ENCODE data around the gene SLC66A2.

The SLC66A2 gene

DNA sequence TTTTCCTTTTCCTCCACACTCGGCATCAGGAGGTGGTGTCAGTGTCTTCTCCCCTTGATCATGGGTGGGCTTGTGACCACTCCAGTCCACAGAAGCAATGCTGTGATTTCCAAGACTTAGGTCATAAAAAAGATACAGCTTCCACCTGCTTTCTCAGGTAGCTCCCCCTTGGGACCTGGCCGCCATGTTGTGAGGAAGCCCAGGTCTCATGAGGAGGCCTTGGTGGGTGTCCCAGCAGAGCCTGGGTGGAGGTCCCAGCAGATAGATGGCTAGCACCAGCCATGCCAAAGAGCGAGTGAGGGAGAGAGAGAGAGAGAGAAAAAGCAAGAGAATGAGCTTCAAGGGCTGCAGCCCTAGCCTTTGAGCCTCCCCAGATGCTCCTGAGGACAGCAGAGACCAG lies 16.0 kb downstream of the SLC66A2 start:
- no peak for DNase-seq

DNA sequence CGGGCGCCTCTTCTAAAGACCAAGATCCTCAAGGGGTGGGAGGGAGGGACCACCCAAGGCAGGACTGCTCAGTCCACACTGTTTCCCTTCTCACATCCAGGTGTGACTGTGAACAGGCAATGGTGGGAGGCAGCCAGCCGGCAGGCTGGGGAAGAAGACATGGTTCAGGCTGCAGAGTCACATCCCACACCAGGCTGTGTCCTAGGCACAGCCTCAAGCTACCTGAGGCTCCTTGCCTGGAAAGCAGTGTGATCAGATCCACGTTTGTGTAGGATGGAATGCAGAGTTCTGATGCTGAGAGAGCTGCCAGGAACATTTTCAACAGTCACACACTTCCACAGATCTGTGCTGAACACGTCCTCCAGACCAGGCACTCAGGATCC lies 16.4 kb downstream of the SLC66A2 start:
- DNase-seq: no peak

DNA sequence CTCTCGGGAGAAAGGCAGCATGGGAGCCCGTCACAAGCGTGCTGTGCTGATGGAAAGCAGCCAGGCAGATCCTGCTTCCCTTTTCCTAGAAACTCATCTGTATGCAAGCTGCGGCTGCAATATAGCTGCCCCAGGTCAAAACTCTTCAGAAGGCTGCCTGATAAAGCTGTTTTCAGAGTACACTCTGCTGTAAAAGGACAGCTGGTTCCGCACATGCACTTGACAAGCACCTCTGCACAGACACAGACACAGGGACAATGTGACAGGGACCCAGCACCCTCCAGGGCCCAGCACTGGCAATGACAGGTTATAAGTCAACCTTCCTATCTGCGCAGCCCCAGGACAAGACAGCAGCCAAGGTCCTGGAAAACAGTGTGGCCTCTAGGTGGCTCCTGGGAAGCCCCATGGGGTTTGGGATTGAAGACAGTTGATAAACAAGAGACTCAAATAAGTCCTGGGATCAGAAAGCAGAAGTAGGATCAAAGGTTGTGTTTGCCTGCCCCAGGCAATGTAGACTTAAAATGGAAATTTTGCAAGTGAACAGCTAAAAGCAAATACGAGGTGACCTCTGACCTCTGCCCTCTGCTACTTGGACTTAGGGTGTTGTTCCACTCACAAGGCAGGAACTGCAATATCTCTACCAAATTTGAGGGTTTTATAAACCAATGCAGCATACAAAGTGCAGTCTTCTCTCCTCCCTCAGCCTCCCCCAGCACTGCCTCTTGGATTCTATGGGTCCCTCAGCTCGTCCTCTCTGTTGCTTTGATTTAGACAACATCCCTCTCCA lies 16.9 kb downstream of the SLC66A2 start:
- DNase-seq: no peak

DNA sequence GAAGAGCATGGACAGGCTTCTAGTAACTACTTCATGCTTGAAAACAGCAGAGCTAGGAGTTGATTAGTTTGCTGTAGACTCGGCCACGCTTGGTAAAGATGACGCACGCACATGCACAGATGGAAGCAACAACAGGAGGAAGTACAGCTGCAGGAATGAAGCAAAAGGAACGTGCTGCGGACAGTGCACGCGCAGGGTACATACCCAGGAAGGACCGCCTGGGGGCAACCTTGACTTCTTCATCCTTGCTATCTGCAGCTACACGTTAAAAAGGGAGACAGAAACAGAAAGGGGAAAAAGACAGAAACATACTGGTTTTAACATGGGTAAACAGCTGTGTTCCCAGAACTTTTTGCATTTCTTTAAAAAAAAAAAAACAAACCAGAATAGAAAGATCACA lies 17.7 kb downstream of the SLC66A2 start:
- no peak for DNase-seq

DNA sequence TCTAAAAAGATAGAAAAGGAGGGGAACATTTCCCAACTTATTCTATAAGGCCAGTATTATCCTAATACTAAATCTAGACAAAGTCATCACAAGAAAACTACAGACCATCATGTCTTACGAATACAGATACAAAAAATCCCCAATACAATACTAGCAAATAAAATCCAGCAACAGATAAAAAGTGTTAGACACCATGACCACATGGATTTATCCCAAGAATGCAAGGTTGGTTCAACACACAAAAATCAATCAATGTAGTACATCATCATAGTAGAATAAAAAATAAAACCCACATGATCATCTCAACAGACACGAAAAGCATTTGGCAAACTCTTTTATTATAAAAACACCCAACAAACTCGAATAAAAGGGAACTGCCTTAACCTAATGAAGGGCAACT lies 18.5 kb downstream of the SLC66A2 start:
- no peak for DNase-seq

- DNase-seq: no peak
These were observed 20.0 kb downstream of the SLC66A2 start for GRCh38 chr18:79931475-79931874.

DNA sequence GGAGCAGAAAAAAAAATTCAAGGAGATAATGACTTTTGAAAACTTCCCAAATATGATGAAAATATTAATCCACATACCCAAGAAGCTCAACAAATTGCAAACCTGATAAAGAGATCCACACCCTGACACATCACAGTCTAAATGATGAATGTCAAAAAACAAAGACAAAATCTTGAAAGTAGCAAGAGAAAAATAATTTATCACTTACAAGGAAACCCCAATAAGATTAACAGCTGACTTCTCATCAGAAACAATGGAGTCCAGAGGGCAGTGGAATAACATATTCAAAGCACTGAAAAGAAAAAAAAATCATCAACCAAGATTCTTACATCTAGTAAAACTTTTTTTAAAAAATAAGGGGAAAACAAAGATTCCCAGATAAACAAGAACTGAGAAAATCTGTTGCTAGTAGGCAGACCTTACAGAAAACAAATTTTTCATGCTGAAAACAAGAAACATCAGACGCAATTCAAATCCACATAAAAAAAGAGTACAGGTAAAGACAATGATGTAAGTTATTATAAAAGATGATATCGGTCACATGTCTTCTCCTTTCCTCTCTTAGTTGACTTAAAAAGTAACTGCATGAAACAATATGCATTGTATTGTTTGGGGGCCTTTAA lies 21.3 kb downstream of the SLC66A2 start:
- peak; percentile 20 for DNase-seq

DNA sequence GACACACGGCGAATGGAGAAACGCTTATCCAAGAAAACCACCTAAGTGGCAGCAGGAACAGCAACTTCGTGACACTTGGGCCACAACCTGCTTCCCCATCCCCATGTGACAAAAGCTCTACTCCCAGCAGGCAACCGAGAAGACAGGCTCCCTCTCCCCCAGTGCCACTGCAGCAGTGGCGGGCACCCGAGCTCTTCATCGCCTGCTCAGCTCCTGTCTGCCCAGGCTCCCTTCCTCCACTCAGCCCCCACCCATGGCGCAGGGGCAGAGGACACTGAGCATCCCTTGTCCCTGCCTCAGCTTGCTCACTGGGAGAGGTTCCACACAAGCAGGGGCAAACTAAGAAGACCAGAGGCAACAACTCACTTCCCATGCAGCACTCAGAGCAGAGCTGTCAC lies 22.9 kb downstream of the SLC66A2 start:
- no peak for DNase-seq

- no peak for DNase-seq
These were observed 23.6 kb downstream of the SLC66A2 start for GRCh38 chr18:79927607-79928562.

- DNase-seq: no peak
These were observed 24.5 kb downstream of the SLC66A2 start for GRCh38 chr18:79926715-79927606.

DNA sequence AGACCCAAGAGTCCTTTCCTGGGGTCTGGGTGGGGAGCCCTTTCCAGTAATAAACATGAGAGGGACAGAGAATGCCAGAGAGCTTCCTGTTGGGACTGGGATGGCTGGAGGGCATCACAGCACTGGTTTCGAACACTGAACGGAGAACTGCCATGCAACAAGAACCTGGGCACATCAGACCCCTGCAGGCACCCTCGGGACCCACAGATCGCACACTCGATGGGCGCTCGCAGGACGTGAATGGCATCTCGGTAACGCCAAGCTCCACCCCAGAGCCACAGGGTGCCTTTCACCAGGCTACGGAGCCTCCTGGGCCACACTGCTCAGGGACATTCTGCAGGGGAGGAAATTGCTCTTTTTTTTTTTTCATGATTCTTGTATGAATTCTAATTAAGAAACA lies 25.1 kb downstream of the SLC66A2 start:
- no peak for DNase-seq

- DNase-seq: peak; percentile 38
These were observed 26.4 kb downstream of the SLC66A2 start for GRCh38 chr18:79924814-79925731.

DNA sequence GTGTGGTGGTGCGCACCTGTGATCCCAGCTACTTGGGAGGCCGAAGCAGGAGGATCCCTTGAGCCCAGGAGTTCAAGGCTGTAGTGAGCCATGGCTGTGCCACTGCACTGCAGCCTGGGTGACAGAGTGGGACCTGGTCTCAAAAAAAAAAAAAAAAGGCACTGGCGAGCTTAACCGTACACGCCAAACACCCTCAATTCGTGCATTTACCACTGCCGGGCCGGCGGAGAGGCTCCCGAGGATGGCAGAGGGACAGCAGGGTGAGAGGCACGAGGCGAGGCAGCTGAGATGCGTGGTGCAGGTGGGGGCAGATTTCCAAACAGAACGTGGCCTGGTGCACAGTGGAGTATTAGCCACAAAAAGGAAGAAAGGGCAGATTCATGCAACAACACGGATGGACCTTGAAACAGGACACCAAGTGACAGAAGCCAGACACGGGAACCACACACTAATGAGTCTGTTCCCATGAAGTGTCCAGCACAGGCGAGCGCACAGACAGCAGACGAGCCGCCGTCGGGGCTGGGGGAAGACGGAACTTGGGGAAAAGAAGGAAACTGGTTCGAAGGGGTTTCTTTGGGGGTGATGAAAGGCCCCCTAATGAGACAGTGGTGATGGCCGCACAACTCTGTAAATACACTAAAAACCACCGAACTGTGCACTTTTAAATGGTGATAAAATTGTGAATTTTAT lies 27.4 kb downstream of the SLC66A2 start:
- DNase-seq: no peak

GRCh38 chr18:79922971-79923411 lies 28.5 kb downstream of the SLC66A2 start:
- DNase-seq: no peak

DNA sequence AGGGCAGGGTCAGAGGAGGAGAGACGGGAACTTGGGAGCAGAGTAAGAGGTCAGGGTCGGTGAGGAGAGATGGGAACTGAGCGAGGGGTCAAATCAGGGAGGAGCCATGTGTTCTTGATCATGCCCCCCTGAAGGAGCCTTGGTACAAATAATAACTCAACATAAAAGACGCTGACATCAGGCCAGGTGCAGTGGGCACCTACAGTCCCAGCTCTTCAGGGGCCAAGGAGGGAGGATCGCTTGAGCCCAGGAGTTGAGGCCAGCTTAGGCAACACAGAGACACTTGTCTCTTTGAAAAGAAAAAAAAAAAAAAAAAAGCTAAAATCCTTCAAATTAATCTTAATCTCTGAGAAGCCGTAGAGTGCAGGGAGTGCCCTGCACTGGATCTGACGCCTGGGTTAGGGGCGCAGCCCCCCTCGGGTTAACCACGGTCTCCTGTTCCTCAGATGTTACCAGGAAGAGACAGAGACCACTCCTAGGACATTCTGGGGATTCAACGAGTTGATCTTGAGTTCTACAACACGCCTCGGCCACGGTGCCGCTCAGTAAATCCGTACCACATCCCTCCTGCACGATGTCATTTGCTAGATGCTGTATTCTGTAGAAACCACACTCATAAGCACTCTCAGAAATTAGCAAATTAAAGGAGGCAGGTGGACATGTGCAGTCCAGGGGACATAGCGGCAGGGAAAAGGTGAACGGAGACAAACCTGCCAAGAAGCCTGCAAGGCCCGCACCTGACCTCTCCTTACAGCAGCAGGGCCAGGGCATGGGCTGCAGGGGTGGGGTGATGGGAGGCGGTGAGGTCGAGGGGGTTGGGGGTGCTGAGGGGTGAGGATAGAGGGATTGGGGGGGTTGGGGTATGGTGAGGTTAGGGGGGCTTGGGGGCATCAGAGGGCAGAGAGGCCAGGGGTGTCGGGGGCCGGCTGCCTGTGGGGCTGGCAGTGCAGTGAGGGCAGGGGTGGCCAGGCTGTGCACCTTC lies 29.2 kb downstream of the SLC66A2 start:
- no peak for DNase-seq

GRCh38 chr18:79919089-79919488 lies 32.4 kb downstream of the SLC66A2 start:
- DNase-seq: no peak

DNA sequence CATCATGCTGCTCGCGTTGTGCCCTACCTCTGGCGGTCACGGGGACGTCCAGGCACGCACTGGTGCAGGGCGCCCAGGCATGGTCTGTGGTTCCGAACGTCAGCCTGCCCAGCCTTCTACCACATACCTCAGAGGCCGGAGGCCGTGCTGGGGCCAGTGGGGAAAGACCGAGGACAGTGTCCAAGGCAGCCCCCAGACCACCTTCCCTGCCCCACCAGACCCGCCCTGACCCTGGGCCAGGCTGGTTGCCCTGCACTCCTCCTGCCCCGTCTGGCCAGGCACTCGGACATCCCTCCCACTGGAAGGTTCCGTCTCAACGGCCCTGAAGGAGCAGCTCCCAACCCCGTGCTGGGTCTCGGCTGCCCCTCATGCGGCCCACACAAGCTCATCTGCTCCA lies 32.8 kb downstream of the SLC66A2 start:
- DNase-seq: no peak

DNA sequence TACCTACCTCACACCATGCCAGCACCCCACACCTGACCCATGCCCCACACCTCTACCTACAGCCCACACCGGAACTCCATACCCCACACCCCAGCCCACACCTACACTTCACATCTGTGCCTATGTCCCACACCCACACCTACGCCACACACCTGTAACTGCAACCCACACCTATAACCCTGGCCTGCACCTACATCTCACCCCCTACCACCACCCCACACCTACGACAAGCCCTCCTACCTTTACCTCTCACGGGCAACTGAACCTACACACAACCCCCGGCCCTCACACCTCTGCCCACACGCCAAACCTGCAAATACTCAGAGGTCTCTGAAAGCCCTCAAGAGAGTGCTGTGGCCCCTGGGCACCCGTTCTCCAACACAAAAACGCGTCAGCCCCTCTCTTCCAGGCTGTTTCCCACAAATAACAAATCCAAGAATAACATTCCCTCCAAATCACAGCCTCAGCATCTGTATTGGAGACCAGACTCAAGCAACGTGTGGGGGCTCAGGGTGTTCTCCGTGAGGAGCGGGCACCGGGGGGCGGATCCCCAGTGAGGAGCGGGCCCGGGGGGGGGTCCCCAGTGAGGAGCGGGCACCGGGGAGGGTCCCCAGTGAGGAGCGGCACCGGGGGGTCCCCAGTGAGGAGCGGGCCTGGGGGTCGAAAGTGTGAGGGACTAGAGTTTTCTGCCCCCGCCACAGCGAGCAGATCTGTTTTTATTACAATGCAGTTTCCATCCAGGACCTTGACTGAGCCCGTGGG lies 33.4 kb downstream of the SLC66A2 start:
- DNase-seq: no peak

Measured in NCI-H69 (cell line).